H9 (cell line): Measurements from ENCODE around the gene CEP85L. TPM values are rescaled to one million over a fixed set of nuclear protein-coding genes. Genes with fewer than 3 reads are reported as not detected.

ENCODE experiments used
- DNase-seq: peaks from one replicate; pipeline ENCODE4 v3.0.0-alpha.2; 2017
- H2AFZ ChIP-seq: one replicate; pipeline ENCODE4 v1.6.1; 2013; ENCODE audit warnings: mild to moderate bottlenecking, low read length, control low read depth, moderate library complexity
- H2AK5ac ChIP-seq: 2 replicates; pipeline ENCODE4 v1.6.1; 2013; ENCODE audit warnings: low read length, control low read depth, mixed read lengths; ENCODE audit not compliant: insufficient read length
- H2BK120ac ChIP-seq: one replicate; pipeline ENCODE4 v1.6.1; 2013; ENCODE audit warnings: low read depth, mild to moderate bottlenecking, low read length, control low read depth, inconsistent platforms; ENCODE audit not compliant: poor library complexity, severe bottlenecking
- H2BK12ac ChIP-seq: 2 replicates; pipeline ENCODE4 v1.6.1; 2013; ENCODE audit warnings: low read length, control low read depth, mixed read lengths, low read depth; ENCODE audit not compliant: insufficient read length
- H2BK15ac ChIP-seq: 2 replicates; pipeline ENCODE4 v1.6.1; 2013; ENCODE audit warnings: low read depth, low read length, control low read depth
- H2BK20ac ChIP-seq: one replicate; pipeline ENCODE4 v1.6.1; 2013; ENCODE audit warnings: low read depth, mild to moderate bottlenecking, low read length, control low read depth, inconsistent platforms; ENCODE audit not compliant: poor library complexity, severe bottlenecking
- H2BK5ac ChIP-seq: 2 replicates; pipeline ENCODE4 v1.6.1; 2013; ENCODE audit warnings: low read length, control low read depth, mixed read lengths; ENCODE audit not compliant: insufficient read length
- H3K14ac ChIP-seq: 2 replicates; pipeline ENCODE4 v1.6.1; 2013; ENCODE audit warnings: low read length, control low read depth; ENCODE audit not compliant: insufficient read depth
- H3K18ac ChIP-seq: 2 replicates; pipeline ENCODE4 v1.6.1; 2013; ENCODE audit warnings: low read depth, mild to moderate bottlenecking, mixed read lengths, low read length, control low read depth; ENCODE audit not compliant: insufficient read length
- H3K23ac ChIP-seq: 2 replicates; pipeline ENCODE4 v1.6.1; 2013; ENCODE audit warnings: low read length, control low read depth, mixed read lengths, low read depth; ENCODE audit not compliant: insufficient read length
- H3K23me2 ChIP-seq: 2 replicates; pipeline ENCODE4 v1.6.1; 2013; ENCODE audit warnings: low read depth, mild to moderate bottlenecking, mixed read lengths, low read length, control low read depth; ENCODE audit not compliant: insufficient read length, poor library complexity, severe bottlenecking
- H3K27ac ChIP-seq: 2 replicates; pipeline ENCODE4 v1.5.1; 2013; ENCODE audit warnings: low read length, control low read depth, mixed read lengths, low read depth; ENCODE audit not compliant: insufficient read length
- H3K27me3 ChIP-seq: 2 replicates; pipeline ENCODE4 v1.6.1; 2013; ENCODE audit warnings: low read length, control low read depth, inconsistent platforms; ENCODE audit not compliant: insufficient read depth
- H3K4ac ChIP-seq: 2 replicates; pipeline ENCODE4 v1.6.1; 2013; ENCODE audit warnings: low read depth, mild to moderate bottlenecking, control low read depth, inconsistent platforms, low read length, moderate library complexity
- H3K4me1 ChIP-seq: 2 replicates; pipeline ENCODE4 v1.6.1; 2013; ENCODE audit warnings: low read length, control low read depth, inconsistent platforms; ENCODE audit not compliant: insufficient read depth
- H3K4me2 ChIP-seq: 2 replicates; pipeline ENCODE4 v1.6.1; 2013; ENCODE audit warnings: low read length, control low read depth, mixed read lengths; ENCODE audit not compliant: insufficient read length, insufficient read depth
- H3K56ac ChIP-seq: 2 replicates; pipeline ENCODE4 v1.6.1; 2013; ENCODE audit warnings: low read depth, mild to moderate bottlenecking, mixed read lengths, low read length, control low read depth; ENCODE audit not compliant: insufficient read length
- H3K79me1 ChIP-seq: 2 replicates; pipeline ENCODE4 v1.6.1; 2013; ENCODE audit warnings: low read depth, mild to moderate bottlenecking, moderate library complexity, low read length, control low read depth, inconsistent platforms; ENCODE audit not compliant: insufficient read depth, poor library complexity, severe bottlenecking
- H3K79me2 ChIP-seq: 2 replicates; pipeline ENCODE4 v1.6.1; 2013; ENCODE audit warnings: low read length, control low read depth, inconsistent platforms; ENCODE audit not compliant: insufficient read depth
- H3K9ac ChIP-seq: 2 replicates; pipeline ENCODE4 v1.6.1; 2013; ENCODE audit warnings: low read length, control low read depth, mixed read lengths; ENCODE audit not compliant: insufficient read length; ENCODE audit errors: extremely low read depth
- H3K9me3 ChIP-seq: one replicate; pipeline ENCODE4 v1.6.1; 2013; ENCODE audit warnings: low read depth, low read length, inconsistent platforms; ENCODE audit not compliant: control insufficient read depth
- H3T11ph ChIP-seq: one replicate; pipeline ENCODE4 v1.6.1; 2013; ENCODE audit warnings: mild to moderate bottlenecking, low read length, control low read depth, inconsistent platforms
- H4K20me1 ChIP-seq: one replicate; pipeline ENCODE4 v1.6.1; 2013; ENCODE audit not compliant: control insufficient read depth, insufficient read length, insufficient read depth
- H4K5ac ChIP-seq: 2 replicates; pipeline ENCODE4 v1.6.1; 2013; ENCODE audit warnings: low read depth, mild to moderate bottlenecking, mixed read lengths, low read length, control low read depth; ENCODE audit not compliant: insufficient read length
- H4K8ac ChIP-seq: replicated peaks from 2 replicates; pipeline ENCODE4 v1.6.1; 2013; ENCODE audit warnings: low read length, control low read depth, mixed read lengths, low read depth; ENCODE audit not compliant: insufficient read length
- H4K91ac ChIP-seq: 2 replicates; pipeline ENCODE4 v1.6.1; 2013; ENCODE audit warnings: low read depth, mild to moderate bottlenecking, moderate library complexity, mixed read lengths, low read length, control low read depth; ENCODE audit not compliant: insufficient read length
- H3K27ac Mint-ChIP-seq, 3 experiments: 2 replicates in 2 of 3; 3 replicates in 1 of 3; pipeline ENCODE4 v1.8.0; 2020 to 2021; ENCODE audit warnings: mixed read lengths in 3 of 3, mild to moderate bottlenecking in 1 of 3, moderate library complexity in 1 of 3
- H3K27me3 Mint-ChIP-seq: 2 replicates; pipeline ENCODE4 v1.8.0; 2021; ENCODE audit warnings: low read depth, mild to moderate bottlenecking, moderate library complexity, mixed read lengths
- H3K36me3 Mint-ChIP-seq, 3 experiments: 2 replicates in 2 of 3; 3 replicates in 1 of 3; pipeline ENCODE4 v1.8.0; 2020 to 2021; ENCODE audit warnings: low read depth in 3 of 3, mixed read lengths in 3 of 3; ENCODE audit not compliant: insufficient read depth in 1 of 3
- H3K4me1 Mint-ChIP-seq, 2 experiments: 2 replicates each; pipeline ENCODE4 v1.8.0; 2020; ENCODE audit warnings: mixed read lengths in 2 of 2
- H3K4me3 Mint-ChIP-seq, 2 experiments: 2 replicates in 1 of 2; 3 replicates in 1 of 2; pipeline ENCODE4 v1.8.0; 2020 to 2021; ENCODE audit warnings: mild to moderate bottlenecking in 2 of 2, mixed read lengths in 2 of 2, moderate library complexity in 1 of 2
- H3K9me3 Mint-ChIP-seq, 2 experiments: 2 replicates in 1 of 2; 3 replicates in 1 of 2; pipeline ENCODE4 v1.8.0; 2020; ENCODE audit warnings: mild to moderate bottlenecking in 2 of 2, mixed read lengths in 2 of 2, moderate library complexity in 1 of 2
- WGBS: extraction: QIAGEN DNeasy Blood & Tissue Kit; methylation state at CpG from one replicate; pipeline ENCODE4 v1.1.7; 2013; ENCODE audit warnings: missing lambda C conversion rate, low lambda C conversion rate, mixed read lengths; ENCODE audit not compliant: insufficient read length; ENCODE audit errors: extremely low coverage; 5-methylcytosine and 5-hydroxymethylcytosine counted together
- total RNA-seq: library from RNA; stranded (reverse); gene quantifications from 2 replicates; pipeline ENCODE4 v1.2.1, GENCODE V29; 2021
- TF ChIP-seq, protein P1 (sequence below): fragments of 200-600 bp; sonication (generic); conservative IDR thresholded peaks from 3 replicates; pipeline ENCODE4 v1.8.0; 2021; ENCODE audit warnings: antibody characterized with exemption, mild to moderate bottlenecking

Gene CEP85L
- total RNA-seq, 1 experiment from 2014 or later: 3.8 TPM

DNA sequence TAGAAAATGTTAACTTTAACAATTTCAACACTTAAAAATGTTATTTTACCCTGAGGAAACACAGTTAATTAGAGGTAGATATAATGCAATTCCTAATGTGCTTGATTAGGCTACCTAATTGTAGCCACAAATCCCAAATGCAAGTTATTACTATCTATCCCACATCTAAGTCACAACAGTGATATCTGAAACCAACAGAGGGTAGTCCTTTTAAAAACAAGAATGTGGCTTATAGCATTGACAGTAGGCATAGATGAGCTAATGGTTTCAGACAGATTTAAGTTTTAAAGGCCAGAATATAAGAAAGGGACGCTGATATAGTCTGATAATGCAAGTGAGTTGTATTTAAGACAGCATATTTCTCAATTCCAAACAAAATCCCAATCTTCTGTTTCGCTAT, 80.3 kb downstream of the CEP85L start:
- no peak overlapping the region for H2BK120ac ChIP-seq
- no peak overlapping the region for H3K4ac ChIP-seq
- peaks cover 7% of the 10 kb centered on the region for H3K9me3 ChIP-seq
- H3K56ac ChIP-seq: no peak overlapping the region
- no peak overlapping the region for H4K5ac ChIP-seq
- no peak for DNase-seq
- H3K18ac ChIP-seq: no peak overlapping the region
- peaks cover 15 to 27% (median 23%) of the 10 kb centered on the region in 3 experiments for H3K36me3 Mint-ChIP-seq
- H3K27ac ChIP-seq: no peak overlapping the region
- H3K4me1 ChIP-seq: no peaks in the 10 kb centered on the region
- H3K23ac ChIP-seq: no peak overlapping the region
- H3K27me3 Mint-ChIP-seq: no peaks in the 10 kb centered on the region
- H3K4me1 Mint-ChIP-seq: peaks cover under 1 to 4% of the 10 kb centered on the region in 2 experiments
- H3K9ac ChIP-seq: no peak overlapping the region
- no peaks in the 10 kb centered on the region for H3K23me2 ChIP-seq
- no peaks in the 10 kb centered on the region for H3K27me3 ChIP-seq
- no peak overlapping the region for H2BK15ac ChIP-seq
- no peak overlapping the region for H2BK5ac ChIP-seq
- no peak overlapping the region for H2BK20ac ChIP-seq
- H3K79me2 ChIP-seq: no peaks in the 10 kb centered on the region
- H4K20me1 ChIP-seq: no peaks in the 10 kb centered on the region
- H2BK12ac ChIP-seq: no peak overlapping the region
- no peak overlapping the region for H3T11ph ChIP-seq
- no peak overlapping the region; a peak in 1 of 7 replicates for H3K27ac Mint-ChIP-seq
- H3K9me3 Mint-ChIP-seq: peaks cover 24 to 26% of the 10 kb centered on the region in 2 experiments
- no CpG with 5 or more reads among the region's 2 CpGs for WGBS
- peaks cover 5% of the 10 kb centered on the region for H3K79me1 ChIP-seq
- TF ChIP-seq, protein P1, sequence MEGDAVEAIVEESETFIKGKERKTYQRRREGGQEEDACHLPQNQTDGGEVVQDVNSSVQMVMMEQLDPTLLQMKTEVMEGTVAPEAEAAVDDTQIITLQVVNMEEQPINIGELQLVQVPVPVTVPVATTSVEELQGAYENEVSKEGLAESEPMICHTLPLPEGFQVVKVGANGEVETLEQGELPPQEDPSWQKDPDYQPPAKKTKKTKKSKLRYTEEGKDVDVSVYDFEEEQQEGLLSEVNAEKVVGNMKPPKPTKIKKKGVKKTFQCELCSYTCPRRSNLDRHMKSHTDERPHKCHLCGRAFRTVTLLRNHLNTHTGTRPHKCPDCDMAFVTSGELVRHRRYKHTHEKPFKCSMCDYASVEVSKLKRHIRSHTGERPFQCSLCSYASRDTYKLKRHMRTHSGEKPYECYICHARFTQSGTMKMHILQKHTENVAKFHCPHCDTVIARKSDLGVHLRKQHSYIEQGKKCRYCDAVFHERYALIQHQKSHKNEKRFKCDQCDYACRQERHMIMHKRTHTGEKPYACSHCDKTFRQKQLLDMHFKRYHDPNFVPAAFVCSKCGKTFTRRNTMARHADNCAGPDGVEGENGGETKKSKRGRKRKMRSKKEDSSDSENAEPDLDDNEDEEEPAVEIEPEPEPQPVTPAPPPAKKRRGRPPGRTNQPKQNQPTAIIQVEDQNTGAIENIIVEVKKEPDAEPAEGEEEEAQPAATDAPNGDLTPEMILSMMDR: no peak
- no peak overlapping the region for H4K8ac ChIP-seq
- no peak overlapping the region for H4K91ac ChIP-seq
- no peak overlapping the region for H2AFZ ChIP-seq
- no peak overlapping the region for H3K4me3 Mint-ChIP-seq
- H3K4me2 ChIP-seq: no peak overlapping the region
- no peak overlapping the region for H3K14ac ChIP-seq
- H2AK5ac ChIP-seq: no peak overlapping the region
